ENCODE data around the gene NR2F1-AS1. TPM values are rescaled to one million over a fixed set of nuclear protein-coding genes. Genes with fewer than 3 reads are reported as not detected.

NR2F1-AS1 gene
- total and polyA plus RNA-seq, 4 donors = 2.0 to 4.0 (median 2.1) TPM

DNA sequence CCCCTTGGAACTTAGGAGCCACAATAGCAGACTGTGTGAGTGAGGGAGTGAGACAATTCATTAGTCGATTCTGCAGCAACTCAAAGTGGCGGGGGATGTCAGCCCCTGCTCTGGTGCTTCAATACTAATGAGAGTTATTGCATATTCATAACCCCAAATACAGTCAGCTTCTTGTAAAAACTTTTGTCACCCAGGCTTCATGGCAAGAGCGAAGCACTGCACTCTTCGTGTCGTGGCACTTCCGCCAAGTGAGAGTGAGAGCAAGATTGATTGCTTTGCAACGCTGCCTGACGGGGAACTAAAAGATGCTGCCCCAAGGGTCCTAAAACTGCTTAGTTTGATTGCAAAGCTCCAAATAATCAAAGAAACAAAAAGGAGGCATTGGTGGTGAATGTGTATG is 150.9 kb downstream of the NR2F1-AS1 start:
- Histone ChIP-seq H3K27me3 (ENCODE audit: control insufficient read depth in 4 of 4, insufficient read depth in 4 of 4, low read length in 3 of 4) (no peaks in the 10 kb centered on the region), H3K9ac (ENCODE audit: low read depth in 1 of 2, low read length in 2 of 2) (no peak overlapping the region), H3K4me1 (ENCODE audit: control insufficient read depth in 4 of 4, insufficient read depth in 4 of 4, low read length in 3 of 4) (no peaks in the 10 kb centered on the region), H3K9me3 (ENCODE audit: control insufficient read depth in 4 of 4, low read length in 3 of 4) (no peaks in the 10 kb centered on the region), H3K4me3 (ENCODE audit: low read depth in 1 of 3, low read length in 3 of 3) (no peak overlapping the region), H3K27ac (ENCODE audit: low read depth in 1 of 2, low read length in 2 of 2) (no peak overlapping the region), H3K36me3 (ENCODE audit: control insufficient read depth in 4 of 4, insufficient read depth in 3 of 4, low read depth in 1 of 4, low read length in 3 of 4) (no peaks in the 10 kb centered on the region)
- TF ChIP-seq HNF4G (IDR thresholded peaks at IDR 0.05) = no peak
- no peak for TF ChIP-seq FOXA2 (IDR thresholded peaks at IDR 0.05)
- TF ChIP-seq JUND (IDR thresholded peaks at IDR 0.05) = no peak
- no peak for TF ChIP-seq TAF1 (conservative IDR thresholded peaks at IDR 0.05)
- TF ChIP-seq, protein P1, sequence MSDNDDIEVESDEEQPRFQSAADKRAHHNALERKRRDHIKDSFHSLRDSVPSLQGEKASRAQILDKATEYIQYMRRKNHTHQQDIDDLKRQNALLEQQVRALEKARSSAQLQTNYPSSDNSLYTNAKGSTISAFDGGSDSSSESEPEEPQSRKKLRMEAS (IDR thresholded peaks at IDR 0.05) = no peak
- no peak for TF ChIP-seq RAD21 (IDR thresholded peaks at IDR 0.05)
- TF ChIP-seq SP1 (IDR thresholded peaks at IDR 0.05) = no peak
- TF ChIP-seq FOXA1 (IDR thresholded peaks at IDR 0.05) = no peak
- TF ChIP-seq, protein P2, sequence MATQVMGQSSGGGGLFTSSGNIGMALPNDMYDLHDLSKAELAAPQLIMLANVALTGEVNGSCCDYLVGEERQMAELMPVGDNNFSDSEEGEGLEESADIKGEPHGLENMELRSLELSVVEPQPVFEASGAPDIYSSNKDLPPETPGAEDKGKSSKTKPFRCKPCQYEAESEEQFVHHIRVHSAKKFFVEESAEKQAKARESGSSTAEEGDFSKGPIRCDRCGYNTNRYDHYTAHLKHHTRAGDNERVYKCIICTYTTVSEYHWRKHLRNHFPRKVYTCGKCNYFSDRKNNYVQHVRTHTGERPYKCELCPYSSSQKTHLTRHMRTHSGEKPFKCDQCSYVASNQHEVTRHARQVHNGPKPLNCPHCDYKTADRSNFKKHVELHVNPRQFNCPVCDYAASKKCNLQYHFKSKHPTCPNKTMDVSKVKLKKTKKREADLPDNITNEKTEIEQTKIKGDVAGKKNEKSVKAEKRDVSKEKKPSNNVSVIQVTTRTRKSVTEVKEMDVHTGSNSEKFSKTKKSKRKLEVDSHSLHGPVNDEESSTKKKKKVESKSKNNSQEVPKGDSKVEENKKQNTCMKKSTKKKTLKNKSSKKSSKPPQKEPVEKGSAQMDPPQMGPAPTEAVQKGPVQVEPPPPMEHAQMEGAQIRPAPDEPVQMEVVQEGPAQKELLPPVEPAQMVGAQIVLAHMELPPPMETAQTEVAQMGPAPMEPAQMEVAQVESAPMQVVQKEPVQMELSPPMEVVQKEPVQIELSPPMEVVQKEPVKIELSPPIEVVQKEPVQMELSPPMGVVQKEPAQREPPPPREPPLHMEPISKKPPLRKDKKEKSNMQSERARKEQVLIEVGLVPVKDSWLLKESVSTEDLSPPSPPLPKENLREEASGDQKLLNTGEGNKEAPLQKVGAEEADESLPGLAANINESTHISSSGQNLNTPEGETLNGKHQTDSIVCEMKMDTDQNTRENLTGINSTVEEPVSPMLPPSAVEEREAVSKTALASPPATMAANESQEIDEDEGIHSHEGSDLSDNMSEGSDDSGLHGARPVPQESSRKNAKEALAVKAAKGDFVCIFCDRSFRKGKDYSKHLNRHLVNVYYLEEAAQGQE (IDR thresholded peaks at IDR 0.05) = no peak
- TF ChIP-seq, protein P3, sequence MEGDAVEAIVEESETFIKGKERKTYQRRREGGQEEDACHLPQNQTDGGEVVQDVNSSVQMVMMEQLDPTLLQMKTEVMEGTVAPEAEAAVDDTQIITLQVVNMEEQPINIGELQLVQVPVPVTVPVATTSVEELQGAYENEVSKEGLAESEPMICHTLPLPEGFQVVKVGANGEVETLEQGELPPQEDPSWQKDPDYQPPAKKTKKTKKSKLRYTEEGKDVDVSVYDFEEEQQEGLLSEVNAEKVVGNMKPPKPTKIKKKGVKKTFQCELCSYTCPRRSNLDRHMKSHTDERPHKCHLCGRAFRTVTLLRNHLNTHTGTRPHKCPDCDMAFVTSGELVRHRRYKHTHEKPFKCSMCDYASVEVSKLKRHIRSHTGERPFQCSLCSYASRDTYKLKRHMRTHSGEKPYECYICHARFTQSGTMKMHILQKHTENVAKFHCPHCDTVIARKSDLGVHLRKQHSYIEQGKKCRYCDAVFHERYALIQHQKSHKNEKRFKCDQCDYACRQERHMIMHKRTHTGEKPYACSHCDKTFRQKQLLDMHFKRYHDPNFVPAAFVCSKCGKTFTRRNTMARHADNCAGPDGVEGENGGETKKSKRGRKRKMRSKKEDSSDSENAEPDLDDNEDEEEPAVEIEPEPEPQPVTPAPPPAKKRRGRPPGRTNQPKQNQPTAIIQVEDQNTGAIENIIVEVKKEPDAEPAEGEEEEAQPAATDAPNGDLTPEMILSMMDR (IDR thresholded peaks at IDR 0.05; ENCODE audit: low read depth, low read length, missing input control) = no peak
- no peak for TF ChIP-seq EGR1 (IDR thresholded peaks at IDR 0.05; ENCODE audit: low read depth in 2 of 2)
- no peak for DNase-seq (ENCODE audit: low spot score)
- 78% methylated on average over 8 of the region's 8 CpGs for WGBS

DNA sequence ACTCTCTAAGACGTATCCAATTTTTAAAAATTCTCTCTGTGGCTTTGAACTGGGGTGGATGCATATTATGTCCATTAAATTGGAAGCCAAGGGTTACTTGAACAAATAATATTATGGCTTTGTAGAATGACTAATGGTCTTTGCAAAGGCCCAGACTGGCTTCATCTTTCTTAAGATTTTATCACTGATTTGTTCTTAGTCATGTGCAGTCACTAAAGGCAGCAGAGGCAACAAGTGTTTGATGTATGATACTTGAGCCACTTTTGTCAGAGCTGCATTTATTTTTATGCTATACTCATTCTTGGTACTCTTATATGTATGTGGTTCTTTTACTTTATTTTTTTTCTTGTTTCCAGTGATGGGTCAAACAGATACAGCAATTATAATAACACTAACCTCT is 152.2 kb downstream of the NR2F1-AS1 start:
- no peak for DNase-seq (ENCODE audit: low spot score)
- no peak overlapping the region for H3K4me3 ChIP-seq (ENCODE audit: low read depth in 1 of 3, low read length in 3 of 3)
- no peaks in the 10 kb centered on the region for H3K9me3 ChIP-seq (ENCODE audit: control insufficient read depth in 4 of 4, low read length in 3 of 4)
- no peaks in the 10 kb centered on the region for H3K27me3 ChIP-seq (ENCODE audit: control insufficient read depth in 4 of 4, insufficient read depth in 4 of 4, low read length in 3 of 4)
- H3K4me1 ChIP-seq (ENCODE audit: control insufficient read depth in 4 of 4, insufficient read depth in 4 of 4, low read length in 3 of 4) = no peaks in the 10 kb centered on the region
- TF ChIP-seq TAF1 (conservative IDR thresholded peaks at IDR 0.05) (no peak), YY1 (IDR thresholded peaks at IDR 0.05) (no peak), EGR1 (IDR thresholded peaks at IDR 0.05; ENCODE audit: low read depth in 2 of 2) (no peak), JUND (IDR thresholded peaks at IDR 0.05) (no peak), HNF4G (IDR thresholded peaks at IDR 0.05) (no peak), NR2F2 (IDR thresholded peaks at IDR 0.05) (no peak), FOXA2 (IDR thresholded peaks at IDR 0.05) (no peak)
- TF ChIP-seq, protein P2 (IDR thresholded peaks at IDR 0.05) = no peak
- TF ChIP-seq, protein P3 (IDR thresholded peaks at IDR 0.05; ENCODE audit: low read depth, low read length, missing input control) = no peak
- TF ChIP-seq, protein P4, sequence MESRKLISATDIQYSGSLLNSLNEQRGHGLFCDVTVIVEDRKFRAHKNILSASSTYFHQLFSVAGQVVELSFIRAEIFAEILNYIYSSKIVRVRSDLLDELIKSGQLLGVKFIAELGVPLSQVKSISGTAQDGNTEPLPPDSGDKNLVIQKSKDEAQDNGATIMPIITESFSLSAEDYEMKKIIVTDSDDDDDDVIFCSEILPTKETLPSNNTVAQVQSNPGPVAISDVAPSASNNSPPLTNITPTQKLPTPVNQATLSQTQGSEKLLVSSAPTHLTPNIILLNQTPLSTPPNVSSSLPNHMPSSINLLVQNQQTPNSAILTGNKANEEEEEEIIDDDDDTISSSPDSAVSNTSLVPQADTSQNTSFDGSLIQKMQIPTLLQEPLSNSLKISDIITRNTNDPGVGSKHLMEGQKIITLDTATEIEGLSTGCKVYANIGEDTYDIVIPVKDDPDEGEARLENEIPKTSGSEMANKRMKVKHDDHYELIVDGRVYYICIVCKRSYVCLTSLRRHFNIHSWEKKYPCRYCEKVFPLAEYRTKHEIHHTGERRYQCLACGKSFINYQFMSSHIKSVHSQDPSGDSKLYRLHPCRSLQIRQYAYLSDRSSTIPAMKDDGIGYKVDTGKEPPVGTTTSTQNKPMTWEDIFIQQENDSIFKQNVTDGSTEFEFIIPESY (IDR thresholded peaks at IDR 0.05) = no peak
- H3K9ac ChIP-seq (ENCODE audit: low read depth in 1 of 2, low read length in 2 of 2) = no peak overlapping the region
- no peaks in the 10 kb centered on the region for H3K36me3 ChIP-seq (ENCODE audit: control insufficient read depth in 4 of 4, insufficient read depth in 3 of 4, low read depth in 1 of 4, low read length in 3 of 4)
- no peak overlapping the region for H3K27ac ChIP-seq (ENCODE audit: low read depth in 1 of 2, low read length in 2 of 2)
- 77% methylated on average over 1 of the region's 1 CpG for WGBS
